Endothelial cell of hepatic sinusoid (primary cell): Measurements from ENCODE around the gene ADI1.

Experiments
- in situ Hi-C: cut with HindIII; loops from 2 replicates; pipeline ENCODE4 v1.10.0; 2017; ENCODE audit warnings: low sequenced_read_pairs

Gene ADI1

DNA sequence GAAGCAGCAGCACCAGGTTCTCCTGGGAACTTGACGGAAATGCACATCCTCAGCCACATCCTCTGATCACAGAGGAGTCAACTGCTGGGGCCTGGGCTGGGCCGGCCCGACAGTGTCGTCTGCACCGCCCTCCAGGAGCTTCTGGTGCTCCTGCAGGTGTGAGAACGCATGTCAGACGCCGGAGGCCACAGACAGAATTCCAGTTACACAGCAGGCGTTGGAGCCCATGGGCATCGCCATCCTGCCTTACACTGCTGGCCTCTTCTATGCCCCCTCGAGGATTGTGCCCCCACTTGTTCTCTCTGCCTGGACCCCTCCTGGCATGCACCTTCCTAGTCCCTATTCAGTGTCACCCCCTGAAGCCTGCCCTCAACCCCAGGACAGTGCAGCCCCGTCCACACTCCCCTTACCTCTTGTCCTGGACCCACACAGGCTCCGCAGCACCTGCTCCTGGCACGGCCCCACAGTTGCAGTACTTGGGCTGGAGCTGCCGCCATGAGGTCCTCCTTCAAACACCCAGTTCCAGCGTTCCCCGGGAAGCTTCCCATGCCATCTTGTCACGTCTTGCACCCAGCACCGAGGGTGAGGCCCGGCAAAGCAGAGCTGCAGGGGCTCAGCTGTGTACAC is 37.5 kb downstream of the ADI1 start:
- in situ Hi-C loops: no loop called here

GRCh38 chr2:3481011-3481400 is 38.3 kb downstream of the ADI1 start:
- in situ Hi-C loops: no loop called here

- in situ Hi-C loops: no loop called here
Measured at GRCh38 chr2:3480352-3481010, 38.9 kb downstream of the ADI1 start.

GRCh38 chr2:3479430-3480320 is 39.7 kb downstream of the ADI1 start:
- in situ Hi-C loops: no loop called here

GRCh38 chr2:3478846-3479385 is 40.4 kb downstream of the ADI1 start:
- in situ Hi-C loops: no loop called here

DNA sequence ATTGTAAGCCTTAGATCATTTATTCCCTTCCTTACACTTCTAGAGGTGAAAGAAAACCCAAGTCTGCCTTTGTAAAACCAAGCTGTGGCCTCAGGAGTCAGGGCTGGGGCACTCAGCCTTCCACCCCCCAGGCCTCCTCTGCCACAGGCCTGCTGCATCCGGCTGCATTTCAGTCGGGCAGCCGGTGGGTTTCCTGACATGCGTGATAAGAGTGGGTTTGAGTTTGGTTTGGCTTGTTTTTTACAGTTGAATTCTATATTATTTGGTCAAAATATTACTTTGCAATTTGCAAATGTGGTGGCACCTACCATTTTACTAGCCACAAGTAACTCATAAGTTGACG is 42.4 kb downstream of the ADI1 start:
- in situ Hi-C loops: no loop called here

- in situ Hi-C loops: no loop called here
Measured at GRCh38 chr2:3476321-3476984, 42.9 kb downstream of the ADI1 start.

GRCh38 chr2:3475771-3476170 is 43.6 kb downstream of the ADI1 start:
- in situ Hi-C loops: no loop called here

- in situ Hi-C loops: loop anchor here (5.0 kb wide), 1 partner anchor 64 kb away; no protein-coding TSS in a partner anchor
Measured at GRCh38 chr2:3472966-3473365, 46.4 kb downstream of the ADI1 start.

DNA sequence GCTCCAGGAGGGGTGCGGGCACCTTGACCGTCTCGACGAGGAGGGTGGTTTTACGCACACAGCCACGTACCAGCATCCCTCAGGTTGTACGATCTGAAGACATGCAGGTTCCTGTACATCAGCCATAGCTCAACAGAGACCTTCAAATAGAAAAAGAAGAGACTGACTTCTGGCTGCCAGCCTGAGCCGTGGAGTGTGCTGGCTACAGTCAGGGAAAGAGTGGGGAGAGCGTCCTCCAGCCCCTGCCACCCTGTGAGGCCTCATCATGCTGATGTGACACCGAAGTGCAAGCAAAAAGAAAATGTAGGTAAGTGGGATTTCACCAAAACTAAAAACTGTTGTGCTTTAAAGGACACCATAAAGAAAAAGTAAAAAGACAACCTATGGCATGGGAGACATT is 47.0 kb downstream of the ADI1 start:
- in situ Hi-C loops: loop anchor here (5.0 kb wide), 1 partner anchor 65 kb away; no protein-coding TSS in a partner anchor

- in situ Hi-C loops: loop anchor here (5.0 kb wide), 1 partner anchor 66 kb away; no protein-coding TSS in a partner anchor
Measured at GRCh38 chr2:3470856-3471737, 48.2 kb downstream of the ADI1 start.

- in situ Hi-C loops: loop anchor here (5.0 kb wide), 1 partner anchor 67 kb away; no protein-coding TSS in a partner anchor
Measured at GRCh38 chr2:3470166-3470651, 49.1 kb downstream of the ADI1 start.

GRCh38 chr2:3469486-3469885 is 49.8 kb downstream of the ADI1 start:
- in situ Hi-C loops: no loop called here

GRCh38 chr2:3468296-3468988 is 50.9 kb downstream of the ADI1 start:
- in situ Hi-C loops: no loop called here

DNA sequence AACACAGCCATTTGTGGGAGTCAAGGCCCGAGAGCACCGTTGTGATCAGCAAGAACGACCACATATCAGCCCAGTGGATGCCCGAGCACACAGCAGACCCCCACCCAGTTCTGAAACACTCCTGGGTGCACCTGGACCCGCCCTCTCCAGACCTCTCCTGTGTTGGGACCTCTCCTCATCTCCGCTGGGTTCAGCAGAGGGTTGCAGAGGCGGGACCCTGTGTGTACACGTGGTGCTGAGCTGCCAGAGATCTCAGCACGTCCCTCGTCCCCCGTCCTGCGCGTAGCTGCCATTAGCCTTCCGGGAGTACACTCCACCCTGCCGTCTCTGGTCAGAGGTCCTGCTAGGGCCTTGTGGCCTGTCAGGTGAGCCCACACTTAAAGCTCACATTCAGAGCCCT is 51.7 kb downstream of the ADI1 start:
- in situ Hi-C loops: no loop called here

DNA sequence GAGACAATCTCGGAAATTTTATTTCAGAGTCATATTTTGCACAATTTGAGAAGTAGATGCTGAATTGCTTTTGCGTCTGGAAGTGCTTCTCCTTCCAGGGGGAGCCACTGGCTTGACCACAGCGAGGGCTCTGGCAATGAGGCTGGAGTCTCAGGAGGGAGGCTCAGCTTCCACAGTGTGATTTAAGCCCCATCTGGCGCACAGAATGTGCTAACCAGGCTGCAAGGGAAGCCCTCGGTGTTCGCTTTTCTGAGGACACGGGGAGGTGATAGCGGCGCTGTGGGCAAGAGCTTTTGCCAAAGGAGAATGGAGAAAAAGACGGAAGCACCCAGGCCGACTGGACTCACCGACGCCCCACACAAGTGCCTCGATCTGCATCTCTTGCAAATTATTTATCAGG is 52.4 kb downstream of the ADI1 start:
- in situ Hi-C loops: no loop called here

DNA sequence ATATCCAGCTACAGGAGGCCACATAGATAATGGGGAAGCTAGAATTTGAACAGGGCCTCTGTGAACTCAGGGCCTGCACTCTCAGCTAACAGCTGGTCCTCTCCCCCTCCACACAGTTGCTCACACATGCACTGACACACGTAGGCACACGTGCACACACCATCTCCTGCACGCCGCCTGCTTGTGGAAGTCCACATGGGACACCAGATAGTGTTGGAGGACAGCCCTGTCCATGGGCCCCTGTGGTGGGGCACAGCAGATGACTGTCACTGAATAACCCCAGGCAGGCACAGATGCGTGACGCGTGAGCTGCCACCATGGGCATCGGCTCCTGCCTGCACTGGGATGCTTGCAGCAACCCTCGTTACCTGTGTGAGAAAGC is 52.9 kb downstream of the ADI1 start:
- in situ Hi-C loops: no loop called here

DNA sequence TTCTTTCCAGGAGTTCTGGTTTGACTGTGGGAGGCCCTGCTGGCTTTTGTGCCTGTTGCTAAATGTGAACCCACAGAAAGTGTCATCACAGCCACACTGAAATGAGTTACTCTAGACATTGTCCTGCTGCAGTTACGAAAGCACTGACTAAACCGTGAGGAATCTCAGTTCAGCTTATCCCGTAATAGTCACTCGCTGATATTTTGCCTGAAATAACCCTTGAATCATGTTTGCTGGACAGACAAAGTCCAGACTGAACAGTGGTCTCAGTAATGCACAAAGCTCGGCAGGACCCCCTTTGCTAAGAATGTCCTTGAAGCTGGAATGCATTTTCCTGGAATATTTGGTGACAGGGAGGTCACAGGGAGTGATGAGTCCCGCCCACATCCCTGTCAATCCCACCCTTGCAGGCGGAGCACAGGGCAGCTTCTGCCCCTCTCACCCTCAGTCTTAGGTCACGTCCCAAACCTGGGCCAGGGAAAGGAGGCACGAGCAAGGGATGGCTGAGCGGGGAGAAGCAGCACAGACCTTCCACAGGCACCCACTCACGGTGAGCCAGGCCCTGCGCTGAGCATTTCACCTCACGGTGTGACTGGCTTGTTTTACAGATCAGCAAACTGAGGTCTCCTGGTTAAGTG is 53.4 kb downstream of the ADI1 start:
- in situ Hi-C loops: no loop called here

- in situ Hi-C loops: no loop called here
Measured at GRCh38 chr2:3465328-3465727, 54.0 kb downstream of the ADI1 start.
